Thyroid gland (tissue), 4 donors: ENCODE measurements around the gene RASSF7.

Source experiments
- POLR2A ChIP-seq, 2 donors: fragments of 450-650 bp; IDR thresholded peaks; one replicate each; pipeline ENCODE4 v1.6.1; 2017; ENCODE audit warnings: antibody characterized with exemption in 2 of 2, mild to moderate bottlenecking in 2 of 2, moderate library complexity in 1 of 2
- TF ChIP-seq, protein P1 (sequence below), 6 experiments: fragments of 200-600 bp in 3 of 6; fragments of 450-650 bp in 3 of 6; sonication (generic) in 3 of 6; IDR thresholded peaks; one replicate each; pipeline ENCODE4 v1.5.1; 2016 to 2019; ENCODE audit warnings: antibody characterized with exemption in 6 of 6, mild to moderate bottlenecking in 2 of 6, inconsistent platforms in 1 of 6, moderate library complexity in 1 of 6

DNA sequence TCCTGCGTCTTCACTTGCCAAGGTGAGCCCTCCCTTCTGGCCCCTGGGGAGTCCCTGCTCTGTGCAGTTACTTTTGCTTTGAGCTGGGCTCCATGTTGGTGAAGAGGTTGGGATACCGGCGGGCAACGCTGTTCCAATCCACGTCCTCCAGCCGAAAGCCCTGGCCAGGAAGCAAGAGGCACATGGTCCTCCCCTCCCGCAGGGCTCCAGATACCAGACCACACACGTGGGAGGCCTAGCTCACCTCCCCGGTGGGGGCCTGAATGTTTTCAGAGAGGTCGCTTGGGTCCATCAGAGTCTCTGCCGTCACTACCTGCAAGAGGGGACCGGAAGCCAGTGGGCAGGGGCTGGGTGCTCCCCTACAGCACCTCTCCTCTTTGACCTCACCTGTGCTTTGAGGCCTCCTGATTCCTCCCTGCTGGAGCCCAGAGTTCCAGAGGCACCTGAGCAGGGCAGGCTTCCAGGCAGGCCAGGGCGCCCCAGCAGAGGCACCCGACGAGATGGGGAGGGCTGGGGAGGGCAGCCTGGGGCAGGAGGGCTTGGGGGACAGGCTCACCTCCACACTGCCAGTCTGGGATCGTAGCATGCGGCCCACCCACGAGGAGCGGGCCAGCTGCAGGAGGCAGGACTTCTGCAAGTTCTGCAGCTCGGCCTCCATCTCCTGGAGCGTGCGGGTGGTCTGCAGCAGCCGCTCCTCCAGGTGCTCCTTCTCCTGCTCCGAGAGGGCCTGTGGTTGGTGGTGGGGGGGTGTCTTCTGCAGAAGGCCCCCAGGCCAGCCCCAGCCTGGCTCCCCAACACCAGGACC lies 3.2 kb upstream of the RASSF7 start:
- TF ChIP-seq, protein P1, sequence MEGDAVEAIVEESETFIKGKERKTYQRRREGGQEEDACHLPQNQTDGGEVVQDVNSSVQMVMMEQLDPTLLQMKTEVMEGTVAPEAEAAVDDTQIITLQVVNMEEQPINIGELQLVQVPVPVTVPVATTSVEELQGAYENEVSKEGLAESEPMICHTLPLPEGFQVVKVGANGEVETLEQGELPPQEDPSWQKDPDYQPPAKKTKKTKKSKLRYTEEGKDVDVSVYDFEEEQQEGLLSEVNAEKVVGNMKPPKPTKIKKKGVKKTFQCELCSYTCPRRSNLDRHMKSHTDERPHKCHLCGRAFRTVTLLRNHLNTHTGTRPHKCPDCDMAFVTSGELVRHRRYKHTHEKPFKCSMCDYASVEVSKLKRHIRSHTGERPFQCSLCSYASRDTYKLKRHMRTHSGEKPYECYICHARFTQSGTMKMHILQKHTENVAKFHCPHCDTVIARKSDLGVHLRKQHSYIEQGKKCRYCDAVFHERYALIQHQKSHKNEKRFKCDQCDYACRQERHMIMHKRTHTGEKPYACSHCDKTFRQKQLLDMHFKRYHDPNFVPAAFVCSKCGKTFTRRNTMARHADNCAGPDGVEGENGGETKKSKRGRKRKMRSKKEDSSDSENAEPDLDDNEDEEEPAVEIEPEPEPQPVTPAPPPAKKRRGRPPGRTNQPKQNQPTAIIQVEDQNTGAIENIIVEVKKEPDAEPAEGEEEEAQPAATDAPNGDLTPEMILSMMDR (IDR thresholded peaks at IDR 0.05): no peak
- TF ChIP-seq POLR2A (IDR thresholded peaks at IDR 0.05): no peak
